ENCODE measurements around the gene CWC25. TPM values are rescaled to one million over a fixed set of nuclear protein-coding genes. Genes with fewer than 3 reads are reported as not detected.

CWC25 gene
- total and polyA plus RNA-seq, 2 experiments from 2014 or later = 9.4 to 14.6 TPM

DNA sequence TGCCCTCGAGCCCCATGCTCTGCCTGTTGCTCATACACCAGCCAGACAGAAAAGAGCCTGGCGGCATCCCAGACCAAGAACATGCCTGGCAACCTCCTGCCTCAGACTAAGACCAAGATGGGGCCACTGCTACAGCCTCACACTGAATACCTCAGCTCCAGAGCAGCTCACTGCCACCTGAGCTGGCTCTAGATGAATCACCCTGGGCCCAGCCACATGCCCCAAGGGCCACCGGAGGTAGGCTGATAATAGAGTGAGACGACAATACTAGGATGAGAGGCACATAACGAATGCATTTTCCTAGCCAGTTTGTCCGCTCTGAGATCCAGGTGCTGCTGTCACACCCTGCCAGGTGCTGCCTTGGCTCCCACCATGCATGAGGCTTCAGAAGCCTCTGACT lies 38.7 kb downstream of the CWC25 start:
- peaks cover 9% of the 10 kb centered on the region for H3K4me1 ChIP-seq (ENCODE audit: low read depth)
- TF ChIP-seq CTCF (IDR thresholded peaks at IDR 0.05; ENCODE audit: low read depth, low read length) = no peak
- peaks cover 32% of the 10 kb centered on the region for H3K36me3 ChIP-seq
- H3K4me3 ChIP-seq = no peak overlapping the region
- DNase-seq (ENCODE audit: low read depth in 1 of 2, low spot score in 1 of 2) = no peak
- H3K27ac ChIP-seq = no peak overlapping the region
- H3K9me3 ChIP-seq (ENCODE audit: low read depth) = no peaks in the 10 kb centered on the region
- H3K27me3 ChIP-seq = no peaks in the 10 kb centered on the region

DNA sequence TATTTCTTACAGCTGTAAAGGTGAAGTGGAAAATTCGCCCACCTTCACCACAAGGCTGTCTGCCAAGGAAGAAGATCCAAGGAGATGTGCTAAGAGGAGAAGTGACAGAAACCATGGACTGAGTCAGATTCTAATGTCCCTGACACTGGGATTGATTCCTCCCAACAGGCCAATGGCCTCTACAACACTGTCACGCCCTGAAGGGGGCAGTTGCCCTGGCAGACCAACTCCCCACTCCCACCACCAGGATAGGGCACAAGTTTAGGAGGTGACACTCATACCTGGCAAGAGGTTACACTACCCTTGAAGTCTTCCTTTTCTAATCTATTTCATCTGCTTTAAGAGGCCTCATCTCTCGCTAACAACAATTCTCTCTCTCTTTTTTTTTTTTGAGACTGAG lies 41.9 kb downstream of the CWC25 start:
- no peak for DNase-seq (ENCODE audit: low read depth in 1 of 2, low spot score in 1 of 2)
- no peaks in the 10 kb centered on the region for H3K27me3 ChIP-seq
- TF ChIP-seq CTCF (IDR thresholded peaks at IDR 0.05; ENCODE audit: low read depth, low read length) = no peak
- H3K4me1 ChIP-seq (ENCODE audit: low read depth) = no peaks in the 10 kb centered on the region
- H3K4me3 ChIP-seq = no peak overlapping the region
- peaks cover 55% of the 10 kb centered on the region for H3K36me3 ChIP-seq
- no peak overlapping the region for H3K27ac ChIP-seq
- no peaks in the 10 kb centered on the region for H3K9me3 ChIP-seq (ENCODE audit: low read depth)

DNA sequence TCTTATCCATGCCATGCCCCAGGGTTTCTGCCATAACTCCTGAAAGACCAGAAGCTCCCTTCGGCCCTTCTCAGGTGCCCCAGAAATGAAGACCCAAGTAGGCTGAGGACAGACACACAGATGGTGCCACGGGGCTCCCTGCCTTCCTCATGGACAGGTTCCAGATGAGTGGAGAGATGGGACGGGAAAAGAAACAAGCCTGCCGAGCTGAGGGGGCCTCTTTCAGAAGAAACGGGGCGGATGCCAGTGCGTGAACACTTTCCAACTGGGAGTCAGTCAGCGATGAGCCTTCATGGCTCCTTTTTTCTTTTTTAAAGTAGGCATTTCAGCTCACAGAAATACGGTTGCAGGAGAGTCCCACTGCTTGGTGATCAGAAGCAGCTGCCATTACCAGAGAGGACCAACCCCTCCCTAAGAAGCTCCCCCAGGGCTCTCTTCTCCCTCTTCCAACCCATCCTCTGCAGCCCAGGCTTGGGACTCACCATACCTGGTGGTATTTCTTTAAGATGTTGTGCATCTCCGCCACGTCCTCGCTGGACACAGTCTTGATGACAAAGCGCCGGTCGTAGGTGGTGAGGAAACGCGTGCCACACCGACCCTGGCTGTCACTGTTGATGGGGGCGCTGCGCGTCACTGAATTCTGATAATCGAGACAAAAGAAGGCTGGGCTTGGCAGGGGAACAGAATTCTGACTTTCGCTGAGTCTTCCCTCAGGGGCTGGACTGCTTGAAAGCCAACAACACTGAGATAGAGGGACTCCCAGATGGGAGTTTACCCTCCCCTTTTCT lies 45.0 kb downstream of the CWC25 start:
- no peaks in the 10 kb centered on the region for H3K4me1 ChIP-seq (ENCODE audit: low read depth)
- peaks cover 76% of the 10 kb centered on the region for H3K36me3 ChIP-seq
- H3K27ac ChIP-seq = no peak overlapping the region
- H3K9me3 ChIP-seq (ENCODE audit: low read depth) = no peaks in the 10 kb centered on the region
- no peak for DNase-seq (ENCODE audit: low read depth in 1 of 2, low spot score in 1 of 2)
- H3K4me3 ChIP-seq = no peak overlapping the region
- H3K27me3 ChIP-seq = no peaks in the 10 kb centered on the region
- TF ChIP-seq CTCF (IDR thresholded peaks at IDR 0.05; ENCODE audit: low read depth, low read length) = no peak

DNA sequence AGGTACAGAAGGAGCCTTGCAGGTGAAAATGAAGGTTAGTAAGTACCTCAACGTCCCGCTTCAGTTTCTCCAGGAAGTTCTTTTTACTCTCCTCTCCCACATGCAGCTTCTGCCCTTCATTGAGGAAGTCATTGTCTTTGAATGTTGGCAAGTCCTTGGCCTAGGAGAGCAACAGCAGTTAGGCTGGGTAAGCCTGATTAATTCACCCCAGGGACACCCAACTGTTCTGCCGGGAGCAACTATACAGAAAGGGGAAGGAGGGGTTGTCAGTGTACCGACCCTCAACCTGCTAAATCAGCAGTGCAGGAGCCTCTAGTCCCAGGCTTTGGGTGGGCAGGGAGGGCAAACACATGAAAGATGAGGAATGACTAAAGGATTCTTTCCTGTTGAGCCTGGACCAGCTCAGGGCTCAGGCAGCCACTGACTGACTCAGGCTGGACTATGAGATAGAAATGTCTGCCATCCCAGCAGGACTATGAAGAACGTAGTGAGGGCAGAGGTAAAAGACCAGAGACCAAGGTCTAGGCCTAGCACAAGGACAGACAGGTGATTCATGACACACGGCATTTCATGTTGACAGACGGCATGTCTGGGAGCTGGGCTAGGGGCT lies 47.4 kb downstream of the CWC25 start:
- no peak for TF ChIP-seq CTCF (IDR thresholded peaks at IDR 0.05; ENCODE audit: low read depth, low read length)
- Histone ChIP-seq H3K27me3 (no peaks in the 10 kb centered on the region), H3K4me3 (no peak overlapping the region), H3K4me1 (ENCODE audit: low read depth) (no peaks in the 10 kb centered on the region), H3K9me3 (ENCODE audit: low read depth) (no peaks in the 10 kb centered on the region), H3K27ac (no peak overlapping the region), H3K36me3 (peaks cover 78% of the 10 kb centered on the region)
- DNase-seq (ENCODE audit: low read depth in 1 of 2, low spot score in 1 of 2) = no peak

DNA sequence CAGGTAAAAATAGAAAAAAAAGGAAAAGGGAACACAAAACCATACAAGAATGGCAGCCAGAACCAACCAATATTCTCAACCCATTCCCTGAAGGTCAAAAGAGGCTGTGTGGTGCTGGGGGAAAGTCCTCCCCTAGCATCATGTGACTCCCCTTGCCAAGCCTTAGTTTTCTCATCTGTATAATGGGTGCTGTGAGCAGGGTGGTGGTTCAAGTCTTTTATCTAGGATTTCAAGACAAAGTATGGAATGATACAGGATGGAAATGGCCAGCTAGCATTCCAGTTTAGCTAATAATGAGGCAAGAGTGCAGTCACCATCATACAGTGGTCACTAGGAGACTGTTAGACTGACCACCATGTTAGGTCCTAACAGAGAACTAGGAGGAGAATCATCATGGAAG lies 51.9 kb downstream of the CWC25 start:
- no peak for TF ChIP-seq CTCF (IDR thresholded peaks at IDR 0.05; ENCODE audit: low read depth, low read length)
- Histone ChIP-seq H3K27me3 (no peaks in the 10 kb centered on the region), H3K36me3 (peaks cover 72% of the 10 kb centered on the region), H3K27ac (no peak overlapping the region), H3K4me3 (no peak overlapping the region), H3K4me1 (ENCODE audit: low read depth) (no peaks in the 10 kb centered on the region), H3K9me3 (ENCODE audit: low read depth) (no peaks in the 10 kb centered on the region)
- DNase-seq (ENCODE audit: low read depth in 1 of 2, low spot score in 1 of 2) = no peak
